ENCODE results near the gene TM4SF4.
"Not testable (repeated sequence)": the region's sequence is repeated elsewhere in the genome, so short reads cannot be mapped to it uniquely, and the experiment has no call there.

Gene TM4SF4

GRCh38 chr3:149474250-149474817 is at the start of gene TM4SF4:
TM4SF4 (plus strand) TSS chr3:149474697; CDS start chr3:149474878, 181 bp downstream.
- no peak for DNase-seq (ENCODE audit: low read depth)

- no peak for DNase-seq (ENCODE audit: low read depth)
Measured at GRCh38 chr3:149424918-149425317, 49.6 kb upstream of the TM4SF4 start.

GRCh38 chr3:149426325-149426724 is 48.2 kb upstream of the TM4SF4 start:
- no peak for DNase-seq (ENCODE audit: low read depth)

- no peak for DNase-seq (ENCODE audit: low read depth)
Measured at GRCh38 chr3:149428087-149428486, 46.4 kb upstream of the TM4SF4 start.

- DNase-seq (ENCODE audit: low read depth) = no peak
Measured at GRCh38 chr3:149430216-149430615, 44.3 kb upstream of the TM4SF4 start.

GRCh38 chr3:149432149-149432548 is 42.3 kb upstream of the TM4SF4 start:
- DNase-seq (ENCODE audit: low read depth) = no peak

GRCh38 chr3:149435996-149436885 is 38.3 kb upstream of the TM4SF4 start:
- no peak for DNase-seq (ENCODE audit: low read depth)

GRCh38 chr3:149437286-149437685 is 37.2 kb upstream of the TM4SF4 start:
- DNase-seq (ENCODE audit: low read depth) = no peak

GRCh38 chr3:149437710-149438109 is 36.8 kb upstream of the TM4SF4 start:
- DNase-seq (ENCODE audit: low read depth) = no peak

- DNase-seq (ENCODE audit: low read depth) = no peak
Measured at GRCh38 chr3:149438981-149439380, 35.5 kb upstream of the TM4SF4 start.

- no peak for DNase-seq (ENCODE audit: low read depth)
Measured at GRCh38 chr3:149441642-149442041, 32.9 kb upstream of the TM4SF4 start.

- no peak for DNase-seq (ENCODE audit: low read depth)
Measured at GRCh38 chr3:149442043-149442442, 32.5 kb upstream of the TM4SF4 start.

GRCh38 chr3:149442851-149443544 is 31.5 kb upstream of the TM4SF4 start:
- DNase-seq (ENCODE audit: low read depth) = peak; percentile 34

- no peak for DNase-seq (ENCODE audit: low read depth)
Measured at GRCh38 chr3:149443545-149443912, 31.0 kb upstream of the TM4SF4 start.

GRCh38 chr3:149444867-149445266 is 29.6 kb upstream of the TM4SF4 start:
- DNase-seq (ENCODE audit: low read depth) = not testable (repeated sequence)

- peak; percentile 69 for DNase-seq (ENCODE audit: low read depth)
Measured at GRCh38 chr3:149448331-149448831, 26.1 kb upstream of the TM4SF4 start.

- DNase-seq (ENCODE audit: low read depth) = no peak
Measured at GRCh38 chr3:149449182-149449581, 25.3 kb upstream of the TM4SF4 start.

- no peak for DNase-seq (ENCODE audit: low read depth)
Measured at GRCh38 chr3:149449799-149450198, 24.7 kb upstream of the TM4SF4 start.

- no peak for DNase-seq (ENCODE audit: low read depth)
Measured at GRCh38 chr3:149450281-149450680, 24.2 kb upstream of the TM4SF4 start.

- DNase-seq (ENCODE audit: low read depth) = no peak
Measured at GRCh38 chr3:149452036-149452435, 22.5 kb upstream of the TM4SF4 start.

- no peak for DNase-seq (ENCODE audit: low read depth)
Measured at GRCh38 chr3:149453140-149453805, 21.2 kb upstream of the TM4SF4 start.

- no peak for DNase-seq (ENCODE audit: low read depth)
Measured at GRCh38 chr3:149454746-149455145, 19.8 kb upstream of the TM4SF4 start.

All from HS-5 (cell line).